ENCODE measurements around the gene RNF20.

The RNF20 gene

GRCh38 chr9:101591787-101592446 lies 58.3 kb downstream of the RNF20 start:
- DNase-seq, result no peak

- DNase-seq, result no peak
Measured at GRCh38 chr9:101592788-101593187, 59.1 kb downstream of the RNF20 start.

- no peak for DNase-seq
Measured at GRCh38 chr9:101593345-101593744, 59.7 kb downstream of the RNF20 start.

GRCh38 chr9:101594796-101595195 lies 61.1 kb downstream of the RNF20 start, which contains the start of gene PPP3R2:
PPP3R2 (minus strand) TSS chr9:101594969; CDS start chr9:101594921, 48 bp downstream.
- DNase-seq, result no peak

- DNase-seq, result no peak
Measured at GRCh38 chr9:101601904-101602765, 68.5 kb downstream of the RNF20 start.

- no peak for DNase-seq
Measured at GRCh38 chr9:101604296-101604695, 70.6 kb downstream of the RNF20 start.

- DNase-seq, result no peak
Measured at GRCh38 chr9:101605547-101605946, 71.9 kb downstream of the RNF20 start.
